GM19397 (cell line): ENCODE results near the gene HSFX1.

Experiments
- ATAC-seq: cut with Tn5 transposase; IDR thresholded peaks from one replicate; pipeline ENCODE4 v1.9.1; 2021; ENCODE audit warnings: mild to moderate bottlenecking, moderate library complexity; ENCODE audit not compliant: unreplicated experiment

The HSFX1 gene

GRCh38 chrX:149803458-149804062 is 29.7 kb downstream of the HSFX1 start:
- ATAC-seq: no peak

GRCh38 chrX:149804102-149804501 is 30.2 kb downstream of the HSFX1 start:
- no peak for ATAC-seq

GRCh38 chrX:149807747-149808458 is 34.0 kb downstream of the HSFX1 start:
- no peak for ATAC-seq

GRCh38 chrX:149818652-149819051 is 44.8 kb downstream of the HSFX1 start:
- ATAC-seq: no peak

GRCh38 chrX:149819371-149819770 is 45.5 kb downstream of the HSFX1 start:
- ATAC-seq: no peak

GRCh38 chrX:149825424-149825823 is 51.6 kb downstream of the HSFX1 start:
- no peak for ATAC-seq
